Measurements from ENCODE around the gene ANKRD55. TPM values are rescaled to one million over a fixed set of nuclear protein-coding genes. Genes with fewer than 3 reads are reported as not detected.
"Not testable (repeated sequence)": the region's sequence is repeated elsewhere in the genome, so short reads cannot be mapped to it uniquely, and the experiment has no call there.

Gene ANKRD55
- total RNA-seq, 2 experiments from 2014 or later: 2.2 to 2.6 TPM

DNA sequence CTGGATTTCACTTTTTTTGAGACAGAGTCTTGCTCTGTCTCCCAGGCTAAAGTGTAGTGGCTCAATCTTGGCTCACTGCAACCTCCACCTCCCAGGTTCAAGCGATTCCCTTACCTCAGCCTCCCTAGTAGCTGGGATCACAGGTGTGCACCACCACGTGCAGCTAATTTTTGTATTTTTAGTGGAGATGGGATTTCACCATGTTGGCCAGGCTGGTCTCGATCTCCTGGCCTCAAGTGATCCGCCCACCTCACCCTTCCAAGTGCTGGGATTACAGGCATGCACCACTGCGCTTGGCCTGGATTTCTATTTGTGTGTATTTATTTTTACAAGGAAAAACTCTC lies 154.0 kb downstream of the ANKRD55 start:
- intact Hi-C loops (cut with micrococcal nuclease); H3K9me3 Mint-ChIP-seq; H3K27me3 Mint-ChIP-seq; H3K27ac Mint-ChIP-seq; H3K4me3 Mint-ChIP-seq; DNase-seq; CTCF ChIA-PET; H3K36me3 Mint-ChIP-seq; POLR2A ChIA-PET: not testable (repeated sequence)
- peaks cover 46% of the 10 kb centered on the region for H3K4me1 Mint-ChIP-seq (ENCODE audit: low read depth)

DNA sequence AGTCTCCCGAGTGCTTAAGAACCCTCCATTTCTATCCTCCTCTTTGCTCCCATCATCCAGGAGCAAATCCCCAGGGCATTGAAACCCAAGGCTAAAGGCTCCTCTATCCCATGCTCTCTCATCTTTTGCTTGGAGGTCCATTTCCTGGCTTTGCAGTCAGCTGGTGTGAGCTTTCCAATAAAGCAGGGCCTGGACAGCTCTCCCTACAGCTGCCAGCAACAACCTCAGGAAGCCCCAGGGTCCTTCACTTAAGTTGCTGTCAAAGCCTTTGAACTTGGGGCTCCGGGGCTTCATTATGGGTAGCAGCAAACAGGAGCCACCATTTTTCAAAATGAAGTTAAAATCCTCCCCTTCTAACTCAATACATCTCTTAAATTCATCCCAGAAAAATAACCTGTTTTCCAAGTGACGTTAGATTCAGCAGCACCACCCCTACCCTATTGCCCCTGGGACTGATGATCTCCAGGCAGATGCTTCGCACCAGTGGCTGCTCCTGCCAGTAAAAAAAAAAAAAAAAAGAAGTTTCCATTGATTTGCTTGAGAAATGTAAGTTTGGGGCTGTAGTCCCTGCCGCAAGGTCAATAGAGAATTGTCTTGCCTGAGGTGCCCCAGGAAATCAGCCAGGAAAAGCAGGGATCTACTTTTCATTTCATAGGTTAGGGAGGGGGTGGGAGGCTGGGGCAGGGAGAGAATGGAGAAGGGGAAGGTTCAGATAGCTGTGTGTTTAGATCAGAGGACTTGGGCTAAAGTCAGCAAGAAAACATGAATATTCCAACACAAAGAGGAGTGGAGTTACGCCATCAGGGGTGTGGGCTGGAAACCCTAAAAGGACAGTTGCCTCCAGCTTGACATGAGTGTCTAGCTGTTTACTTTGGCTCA lies 154.6 kb downstream of the ANKRD55 start:
- Mint-ChIP-seq H3K9me3 (no peaks in the 10 kb centered on the region), H3K4me3 (no peak overlapping the region), H3K4me1 (ENCODE audit: low read depth) (peaks cover 44% of the 10 kb centered on the region), H3K27ac (no peak overlapping the region), H3K36me3 (peaks cover 2% of the 10 kb centered on the region), H3K27me3 (no peaks in the 10 kb centered on the region)
- no peak for DNase-seq
- intact Hi-C loops (cut with micrococcal nuclease): no loop called here
- ChIA-PET CTCF (no interaction called here), POLR2A (no interaction called here)

DNA sequence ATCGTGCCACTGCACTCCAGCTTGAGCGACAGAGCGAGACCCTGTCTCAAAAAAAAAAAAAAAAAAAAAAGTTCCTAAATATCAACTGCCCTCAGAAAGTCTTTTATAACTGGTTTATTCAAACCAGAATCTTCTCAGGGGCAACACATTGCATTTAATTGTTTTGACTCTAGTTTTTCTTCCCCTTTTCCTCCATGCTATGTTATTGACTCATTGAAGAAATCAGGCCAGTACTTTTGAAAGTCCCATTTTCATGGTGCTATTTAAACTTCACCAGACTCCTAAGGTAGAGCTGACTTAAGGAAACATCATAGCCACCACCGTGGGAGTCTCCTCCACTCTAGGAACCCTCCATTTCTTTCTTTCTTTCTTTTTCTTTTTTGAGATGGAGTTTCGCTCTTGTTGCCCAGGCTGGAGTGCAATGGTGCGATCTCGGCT lies 155.3 kb downstream of the ANKRD55 start:
- intact Hi-C loops (cut with micrococcal nuclease): no loop called here
- Mint-ChIP-seq H3K27me3 (no peaks in the 10 kb centered on the region), H3K4me3 (no peak overlapping the region), H3K9me3 (no peaks in the 10 kb centered on the region), H3K4me1 (ENCODE audit: low read depth) (peaks cover 49% of the 10 kb centered on the region), H3K27ac (no peak overlapping the region), H3K36me3 (no peaks in the 10 kb centered on the region)
- POLR2A ChIA-PET: no interaction called here
- DNase-seq: no peak
- CTCF ChIA-PET: no interaction called here

DNA sequence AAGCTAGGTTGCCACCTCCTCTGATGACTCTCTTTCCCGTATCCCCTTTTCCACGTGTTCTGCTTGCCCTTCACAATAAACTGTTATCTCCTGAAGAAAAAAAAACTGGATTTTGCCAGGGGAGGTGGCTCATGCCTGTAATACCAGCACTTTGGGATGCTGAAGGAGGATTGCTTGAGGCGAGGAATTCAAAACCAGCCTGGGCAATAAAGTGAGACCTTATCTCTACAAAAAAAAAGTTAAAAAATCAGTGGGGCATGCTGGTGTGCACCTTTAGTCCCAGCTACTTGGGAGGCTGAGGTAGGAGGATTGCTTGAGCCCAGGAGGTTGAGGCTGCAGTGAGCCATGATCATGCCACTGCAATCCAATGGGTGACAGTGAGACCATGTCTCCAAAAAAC lies 156.6 kb downstream of the ANKRD55 start:
- DNase-seq: no peak
- H3K27ac Mint-ChIP-seq: no peak overlapping the region

DNA sequence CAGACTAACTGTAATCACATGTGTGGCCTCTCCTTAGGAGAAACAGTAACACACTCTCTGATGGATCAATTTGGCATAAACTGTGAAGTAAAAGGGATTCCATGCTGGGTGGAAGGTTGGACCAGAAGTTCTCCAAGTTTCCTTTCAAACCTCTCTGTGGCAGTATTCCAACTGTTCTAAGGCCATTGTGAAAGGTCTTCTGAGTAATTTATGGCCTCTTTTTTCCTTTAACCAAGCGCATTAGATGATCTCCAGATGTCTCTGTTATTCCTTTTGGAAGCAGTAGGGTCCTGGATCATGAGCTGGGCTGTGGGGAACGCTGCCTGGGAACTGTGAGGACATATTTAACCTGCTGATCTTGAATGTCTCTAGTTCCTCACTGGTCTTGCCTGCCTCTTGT lies 157.8 kb downstream of the ANKRD55 start:
- ChIA-PET POLR2A (no interaction called here), CTCF (interaction anchor here (1.2 kb wide), 1 partner anchor 52 kb away, joined by 4 read pairs; no protein-coding TSS in a partner anchor)
- Mint-ChIP-seq H3K36me3 (no peaks in the 10 kb centered on the region), H3K4me3 (no peak overlapping the region), H3K27me3 (no peaks in the 10 kb centered on the region), H3K9me3 (no peaks in the 10 kb centered on the region), H3K27ac (no peak overlapping the region), H3K4me1 (ENCODE audit: low read depth) (peaks cover 42% of the 10 kb centered on the region)
- DNase-seq: no peak
- intact Hi-C loops (cut with micrococcal nuclease): no loop called here

More for the DNA sequence above, 156.6 kb downstream of the ANKRD55 start:
- Mint-ChIP-seq H3K27me3 (no peaks in the 10 kb centered on the region), H3K9me3 (no peaks in the 10 kb centered on the region), H3K36me3 (no peaks in the 10 kb centered on the region), H3K4me1 (ENCODE audit: low read depth) (peaks cover 42% of the 10 kb centered on the region), H3K4me3 (no peak overlapping the region)
- intact Hi-C loops (cut with micrococcal nuclease): no loop called here
- ChIA-PET POLR2A (no interaction called here), CTCF (interaction anchor here (1.2 kb wide), 1 partner anchor 51 kb away, joined by 4 read pairs; no protein-coding TSS in a partner anchor)

DNA sequence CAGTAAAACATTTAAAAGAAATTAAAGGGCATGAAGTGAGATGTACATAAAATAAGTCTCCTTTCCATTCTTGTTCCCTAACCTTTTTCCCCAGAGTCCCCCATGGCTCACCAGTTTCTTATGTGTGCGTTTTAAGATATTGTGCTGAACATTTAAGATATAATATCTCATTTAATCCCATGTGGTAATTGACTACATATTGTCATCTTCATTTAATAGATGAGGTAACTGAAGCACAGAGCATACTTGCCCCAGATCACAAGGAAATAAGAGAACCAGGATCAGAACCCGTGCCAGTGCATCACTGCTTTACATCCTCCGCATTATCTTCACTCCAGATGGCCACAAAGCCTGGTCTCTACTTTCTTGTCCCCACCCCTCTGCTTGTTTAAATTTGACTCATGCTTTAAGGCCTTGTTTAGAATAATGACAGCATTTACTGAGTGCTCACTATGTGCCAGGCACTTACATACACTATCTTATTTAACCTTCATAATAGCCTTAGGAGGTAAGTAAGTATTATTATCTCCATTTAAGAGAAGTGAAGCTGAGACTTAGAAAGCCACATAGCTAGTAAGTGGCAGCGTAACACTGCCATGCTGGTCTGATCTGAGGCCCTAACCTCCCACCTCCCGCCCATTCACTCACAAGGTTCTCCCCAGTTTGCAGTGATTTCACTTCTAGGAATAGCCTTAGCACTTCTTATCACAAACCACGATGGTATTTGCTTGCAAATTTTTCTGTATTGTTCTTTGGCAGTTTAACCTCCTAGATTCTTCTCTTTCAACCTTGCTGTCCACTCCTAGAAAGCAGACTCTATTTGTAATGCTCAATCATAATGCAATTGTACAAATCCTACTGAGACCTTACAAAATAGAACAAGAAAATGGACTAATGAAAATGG lies 160.0 kb downstream of the ANKRD55 start:
- intact Hi-C loops (cut with micrococcal nuclease): loop anchor here (1.0 to 5.0 kb wide), 2 partner anchors 8 to 136 kb away; no protein-coding TSS in a partner anchor
- Mint-ChIP-seq H3K36me3 (no peaks in the 10 kb centered on the region), H3K27ac (no peak overlapping the region), H3K4me1 (ENCODE audit: low read depth) (peaks cover 52% of the 10 kb centered on the region), H3K9me3 (no peaks in the 10 kb centered on the region), H3K4me3 (no peak overlapping the region), H3K27me3 (no peaks in the 10 kb centered on the region)
- CTCF ChIA-PET: no interaction called here
- no peak for DNase-seq
- POLR2A ChIA-PET: no interaction called here

DNA sequence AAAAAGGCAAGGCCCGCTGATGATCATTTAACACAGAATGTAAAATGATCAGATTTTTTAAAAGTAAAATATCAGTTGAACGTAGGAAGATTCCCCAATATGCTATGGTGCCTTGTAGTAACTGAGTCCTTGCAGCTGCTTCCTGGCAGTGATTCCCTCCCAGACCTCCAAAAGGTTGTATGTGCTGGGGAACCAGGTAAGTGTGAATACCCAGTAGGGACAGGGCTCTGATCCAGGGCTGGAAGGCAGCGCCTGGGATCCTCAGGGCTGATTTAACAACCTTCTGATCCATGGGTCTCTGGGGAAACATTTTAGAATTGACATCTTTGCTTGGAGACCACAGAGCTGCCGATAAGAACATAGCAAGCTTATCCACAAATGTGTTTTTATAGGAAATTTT lies 161.7 kb downstream of the ANKRD55 start:
- no peaks in the 10 kb centered on the region for H3K36me3 Mint-ChIP-seq
- intact Hi-C loops (cut with micrococcal nuclease): loop anchor here (1.0 to 5.0 kb wide), 2 partner anchors 11 to 134 kb away; no protein-coding TSS in a partner anchor
- H3K9me3 Mint-ChIP-seq: no peaks in the 10 kb centered on the region
- peak; percentile 9 for DNase-seq
- H3K27ac Mint-ChIP-seq: peak overlapping the region; percentile 50
- H3K4me3 Mint-ChIP-seq: no peak overlapping the region
- POLR2A ChIA-PET: no interaction called here
- H3K4me1 Mint-ChIP-seq (ENCODE audit: low read depth): peaks cover 55% of the 10 kb centered on the region
- no peaks in the 10 kb centered on the region for H3K27me3 Mint-ChIP-seq
- CTCF ChIA-PET: interaction anchor here (0.9 to 1.4 kb wide), 2 partner anchors 89 to 129 kb away, joined by 3 to 4 read pairs; no protein-coding TSS in a partner anchor

DNA sequence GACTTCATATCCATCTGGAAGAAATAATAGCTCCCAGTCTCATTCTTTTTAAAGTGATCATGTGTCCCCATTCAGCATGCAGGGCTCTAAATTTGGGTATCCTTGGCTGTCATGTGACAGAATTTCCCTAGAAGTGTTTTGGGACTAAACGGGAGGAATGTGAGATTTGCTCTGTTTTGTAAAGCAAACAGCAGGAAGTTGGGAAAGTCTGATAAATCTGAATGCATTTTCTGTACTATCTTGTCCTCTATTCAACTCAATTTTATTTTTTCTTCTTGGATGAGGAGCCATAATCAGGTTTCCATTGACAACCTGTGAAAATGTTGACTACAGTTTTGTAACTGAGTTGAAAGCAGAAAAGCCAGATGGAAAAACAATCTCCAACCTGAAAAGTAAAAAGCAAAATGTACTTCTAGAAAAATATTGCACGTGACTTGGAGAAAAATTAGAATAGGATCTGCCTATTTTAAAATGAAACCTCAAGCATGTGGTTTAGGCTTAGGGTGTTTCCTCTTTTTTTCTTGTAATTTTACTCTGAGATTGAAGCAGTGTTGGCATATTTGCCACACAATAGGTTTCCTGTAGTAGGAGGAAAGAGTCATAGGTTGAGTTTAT lies 162.2 kb downstream of the ANKRD55 start:
- Mint-ChIP-seq H3K4me3 (no peak overlapping the region), H3K27me3 (no peaks in the 10 kb centered on the region)
- intact Hi-C loops (cut with micrococcal nuclease): loop anchor here (1.0 to 5.0 kb wide), 2 partner anchors 11 to 134 kb away; no protein-coding TSS in a partner anchor

DNA sequence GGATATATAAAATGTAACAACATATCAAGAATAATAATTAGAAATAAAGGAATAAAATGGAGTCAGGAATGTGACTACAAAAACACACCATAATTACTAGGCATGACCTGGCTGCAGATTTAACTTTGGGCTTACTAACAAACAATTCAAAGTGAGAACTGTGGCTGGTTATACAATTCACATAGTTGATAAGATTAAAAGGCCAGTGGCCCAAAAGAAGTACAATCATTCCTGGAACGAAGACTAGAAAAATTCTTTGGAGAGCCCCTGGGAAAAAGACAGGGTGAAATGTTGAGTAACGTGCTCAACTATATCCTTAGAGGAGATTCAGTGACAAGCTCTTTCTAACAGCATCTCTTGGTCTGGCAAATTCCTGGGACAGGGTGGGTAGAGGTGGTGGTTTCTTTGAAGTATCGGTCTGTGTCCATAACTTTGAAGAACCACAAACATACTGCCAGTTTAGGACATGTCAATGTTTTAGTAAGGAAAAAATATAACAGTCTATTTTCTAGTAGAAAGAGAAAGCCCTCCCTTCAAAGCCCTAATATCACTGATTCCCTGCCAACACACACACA lies 163.4 kb downstream of the ANKRD55 start:
- H3K4me1 Mint-ChIP-seq (ENCODE audit: low read depth): peaks cover 56% of the 10 kb centered on the region
- POLR2A ChIA-PET: no interaction called here

More for the DNA sequence above, 162.2 kb downstream of the ANKRD55 start:
- ChIA-PET CTCF (interaction anchor here (0.9 to 1.4 kb wide), 3 partner anchors 88 to 717 kb away, joined by 3 to 4 read pairs (median 4); no protein-coding TSS in a partner anchor), POLR2A (no interaction called here)
- H3K4me1 Mint-ChIP-seq (ENCODE audit: low read depth): peaks cover 55% of the 10 kb centered on the region
- no peaks in the 10 kb centered on the region for H3K9me3 Mint-ChIP-seq
- DNase-seq: no peak
- H3K27ac Mint-ChIP-seq: peak overlapping the region; percentile 50
- no peaks in the 10 kb centered on the region for H3K36me3 Mint-ChIP-seq

DNA sequence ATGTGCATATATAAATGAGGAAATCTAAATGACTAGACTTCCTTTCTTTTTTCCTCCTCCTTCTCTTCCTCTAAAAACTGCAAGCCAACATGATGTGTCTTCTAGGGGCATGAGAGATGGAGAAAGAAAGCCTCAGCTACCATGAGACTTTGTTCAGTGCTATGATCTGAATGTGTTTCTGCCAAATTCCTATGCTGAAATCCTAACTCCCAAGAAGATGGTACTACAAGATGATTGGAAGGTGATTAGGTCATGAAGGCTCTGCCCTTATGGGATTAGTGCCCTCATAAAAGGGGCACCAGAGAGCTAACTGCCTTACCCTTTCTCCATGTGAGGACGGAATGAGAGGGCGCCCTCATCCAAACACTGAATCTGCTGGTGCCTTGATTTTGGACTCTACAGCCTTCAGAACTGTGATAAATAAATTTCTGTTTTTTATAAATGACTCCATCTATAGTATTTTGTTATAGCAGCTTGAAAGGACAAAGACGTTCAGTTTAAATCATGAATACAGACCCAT lies 166.1 kb downstream of the ANKRD55 start:
- H3K27ac Mint-ChIP-seq: no peak overlapping the region
- H3K4me3 Mint-ChIP-seq: no peak overlapping the region
- peaks cover 54% of the 10 kb centered on the region for H3K4me1 Mint-ChIP-seq (ENCODE audit: low read depth)
- intact Hi-C loops (cut with micrococcal nuclease): no loop called here
- CTCF ChIA-PET: no interaction called here
- no peak for DNase-seq
- no peaks in the 10 kb centered on the region for H3K36me3 Mint-ChIP-seq
- no peaks in the 10 kb centered on the region for H3K27me3 Mint-ChIP-seq
- H3K9me3 Mint-ChIP-seq: no peaks in the 10 kb centered on the region
- POLR2A ChIA-PET: no interaction called here

More for the DNA sequence above, 163.4 kb downstream of the ANKRD55 start:
- Mint-ChIP-seq H3K27ac (no peak overlapping the region), H3K27me3 (no peaks in the 10 kb centered on the region), H3K36me3 (no peaks in the 10 kb centered on the region), H3K4me3 (no peak overlapping the region), H3K9me3 (no peaks in the 10 kb centered on the region)
- intact Hi-C loops (cut with micrococcal nuclease): loop anchor here (5.0 kb wide), 1 partner anchor 132 kb away; no protein-coding TSS in a partner anchor
- CTCF ChIA-PET: interaction anchor here (1.0 kb wide), 1 partner anchor 719 kb away, joined by 4 read pairs; no protein-coding TSS in a partner anchor
- no peak for DNase-seq

DNA sequence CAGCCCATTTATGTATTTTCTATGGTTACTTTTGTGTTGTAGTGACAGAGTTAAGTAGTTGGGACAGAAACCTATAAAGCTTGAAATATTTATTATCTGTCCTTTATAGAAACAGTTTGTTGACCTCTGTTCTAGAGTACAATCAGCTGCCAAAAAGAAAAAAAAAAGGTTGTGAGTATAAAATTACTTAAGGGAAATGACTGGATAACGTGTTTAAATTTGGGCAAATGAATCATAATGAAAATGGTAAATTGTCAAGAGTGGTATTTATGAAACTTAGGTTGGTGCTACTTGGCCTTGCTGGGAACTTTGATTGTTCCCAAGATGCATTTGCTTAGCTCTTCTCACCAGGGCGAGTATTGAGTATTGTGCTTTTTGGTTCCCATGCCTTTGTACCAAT lies 168.1 kb downstream of the ANKRD55 start:
- Mint-ChIP-seq H3K27me3 (no peaks in the 10 kb centered on the region), H3K36me3 (no peaks in the 10 kb centered on the region), H3K27ac (no peak overlapping the region), H3K9me3 (no peaks in the 10 kb centered on the region), H3K4me3 (no peak overlapping the region), H3K4me1 (ENCODE audit: low read depth) (peaks cover 44% of the 10 kb centered on the region)
- CTCF ChIA-PET: interaction anchor here (1.0 kb wide), 1 partner anchor 136 kb away, joined by 3 read pairs; no protein-coding TSS in a partner anchor
- DNase-seq: no peak
- POLR2A ChIA-PET: interaction anchor here (0.6 kb wide), 1 partner anchor 28 kb away, joined by 3 read pairs; no protein-coding TSS in a partner anchor
- intact Hi-C loops (cut with micrococcal nuclease): loop anchor here (5.0 kb wide), 1 partner anchor 262 kb away; no protein-coding TSS in a partner anchor

All from activated CD4-positive, alpha-beta memory T cell treated with anti-CD3 and anti-CD28 coated beads for 36 hours (primary cell).